A549 (cell line): ENCODE results near the gene IGFBP3. TPM values are rescaled to one million over a fixed set of nuclear protein-coding genes. Genes with fewer than 3 reads are reported as not detected.
A peak's percentile ranks its signal among the peaks of the same experiment; 100 is the strongest.

Experiments used
- ATAC-seq, 2 experiments: fragments of 200-7000 bp in 1 of 2; fragments of >200 bp in 1 of 2; cut with Nextera tagmentation in 1 of 2; cut with Tn5 transposase in 1 of 2; 3 replicates each; pipeline versions ENCODE4 v1.8.0 to v1.9.1; 2018 to 2020; ENCODE audit warnings: mild to moderate bottlenecking in 1 of 2, moderate library complexity in 1 of 2
- CTCF ChIA-PET: fragments of 300-600 bp; sonication (Branson Sonifier 250); formaldehyde crosslinking; extraction: SDS; loops from one replicate; lab custom pipeline; 2021; ENCODE audit warnings: antibody characterized with exemption, inconsistent platforms; lab: Yijun Ruan, JAX
- POLR2A ChIA-PET: fragments of 350-600 bp; formaldehyde crosslinking; extraction: SDS; loops from one replicate; lab custom pipeline; 2021; ENCODE audit warnings: antibody characterized with exemption, inconsistent platforms; lab: Yijun Ruan, JAX
- DNase-seq, 2 experiments: peaks; one replicate each; pipeline versions ENCODE4 v3.0.0 to v3.0.0-alpha.2; 2011 to 2016; ENCODE audit warnings: low read depth in 1 of 2, low spot score in 1 of 2
- FAIRE-seq: peaks from 2 replicates; lab custom pipeline; 2011; peaks lifted over from hg19 to GRCh38; lab: Jason Lieb, UNC
- H3K27ac ChIP-seq, 2 experiments: fragments of >200 bp; sonication (Bioruptor Twin); formaldehyde crosslinking; 3 replicates each; pipeline ENCODE4 v1.5.1; 2016 to 2017
- H3K4me1 ChIP-seq: fragments of >200 bp; sonication (Bioruptor Twin); formaldehyde crosslinking; 3 replicates; pipeline ENCODE4 v1.6.1; 2016
- H3K4me2 ChIP-seq: fragments of >200 bp; sonication (Bioruptor Twin); formaldehyde crosslinking; 3 replicates; pipeline ENCODE4 v1.6.1; 2016
- H3K4me3 ChIP-seq: fragments of >200 bp; sonication (Bioruptor Twin); formaldehyde crosslinking; 3 replicates; pipeline ENCODE4 v1.5.1; 2016
- H3K9me3 ChIP-seq: fragments of >200 bp; sonication (Bioruptor Twin); formaldehyde crosslinking; 3 replicates; pipeline ENCODE4 v1.6.1; 2016
- BHLHE40 ChIP-seq: IDR thresholded peaks from 2 replicates; pipeline ENCODE4 v1.6.1; 2012; ENCODE audit warnings: low read depth, low read length, inconsistent platforms
- FOXS1 ChIP-seq: fragments of 250-450 bp; sonication (Bioruptor Pico); IDR thresholded peaks from 2 replicates; pipeline ENCODE4 v1.5.0; 2020; ENCODE audit warnings: mild to moderate bottlenecking, moderate library complexity
- HOXA7 ChIP-seq: fragments of 250-450 bp; sonication (Bioruptor Pico); IDR thresholded peaks from 2 replicates; pipeline ENCODE4 v1.5.0; 2020; ENCODE audit warnings: mild to moderate bottlenecking, moderate library complexity
- JUN ChIP-seq, 2 experiments: fragments of >200 bp; sonication (Bioruptor Twin); formaldehyde crosslinking; IDR thresholded peaks; 2 replicates in 1 of 2; 3 replicates in 1 of 2; pipeline ENCODE4 v1.6.1; 2016 to 2017
- JUNB ChIP-seq: fragments of >200 bp; sonication (Bioruptor Twin); formaldehyde crosslinking; IDR thresholded peaks from 2 replicates; pipeline ENCODE4 v1.6.1; 2016
- MAFK ChIP-seq: fragments of 450-650 bp; IDR thresholded peaks from 2 replicates; pipeline ENCODE4 v1.6.1; 2014; ENCODE audit not compliant: partially characterized antibody
- MAZ ChIP-seq: fragments of 150-350 bp; IDR thresholded peaks from 2 replicates; pipeline ENCODE4 v1.6.1; 2014; ENCODE audit warnings: antibody characterized with exemption, low read depth, low read length, borderline replicate concordance
- POLR2A ChIP-seq: IDR thresholded peaks from 2 replicates; pipeline ENCODE4 v1.6.1; 2012; ENCODE audit warnings: mild to moderate bottlenecking, low read length
- RAD21 ChIP-seq, 2 experiments: fragments of >200 bp in 1 of 2; sonication (Bioruptor Twin) in 1 of 2; formaldehyde crosslinking in 1 of 2; IDR thresholded peaks in 1 of 2; conservative IDR thresholded peaks in 1 of 2; 2 replicates in 1 of 2; 3 replicates in 1 of 2; pipeline ENCODE4 v1.6.1; 2012 to 2018; ENCODE audit warnings: inconsistent platforms in 1 of 2
- RCOR1 ChIP-seq: fragments of 150-350 bp; IDR thresholded peaks from 2 replicates; pipeline ENCODE4 v1.6.1; 2014; ENCODE audit warnings: antibody characterized with exemption, low read length, low read depth
- SREBF2 ChIP-seq: fragments of 450-650 bp; IDR thresholded peaks from 2 replicates; pipeline ENCODE4 v1.6.1; 2014; ENCODE audit warnings: mild to moderate bottlenecking, moderate library complexity
- WGBS: methylation state at CpG from one replicate; pipeline ENCODE4 v1.1.6; 2017; ENCODE audit errors: missing lambda C conversion rate; 5-methylcytosine and 5-hydroxymethylcytosine counted together
- polyA plus RNA-seq, 4 experiments: library from polyadenylated mRNA; depleted of rRNA in 3 of 4; stranded (reverse); fragments of >200 nt; fragmentation: RNase III in 1 of 4; extraction: RNeasy Plus Mini Kit Qiagen cat#74134 plus additional on column Dnase treatment in 1 of 4; gene quantifications; 2 replicates in 3 of 4; 3 replicates in 1 of 4; pipeline ENCODE4 v1.2.3, GENCODE V29; 2011 to 2017
- TF ChIP-seq, protein P1 (sequence below): fragments of >200 bp; sonication (Bioruptor Twin); formaldehyde crosslinking; IDR thresholded peaks from 2 replicates; pipeline ENCODE4 v1.6.1; 2016
- TF ChIP-seq, protein P2 (sequence below): IDR thresholded peaks from 2 replicates; pipeline ENCODE4 v1.6.1; 2012
- TF ChIP-seq, protein P3 (sequence below): IDR thresholded peaks from 2 replicates; pipeline ENCODE4 v1.6.1; 2012; ENCODE audit warnings: low read depth, borderline replicate concordance
- TF ChIP-seq, protein P4 (sequence below): fragments of 250-450 bp; sonication (Bioruptor Pico); IDR thresholded peaks from 2 replicates; pipeline ENCODE4 v1.5.0; 2020; ENCODE audit warnings: low read depth, mild to moderate bottlenecking, moderate library complexity
- TF ChIP-seq, protein P5 (sequence below): fragments of 450-650 bp; IDR thresholded peaks from 2 replicates; pipeline ENCODE4 v1.6.1; 2014; ENCODE audit warnings: antibody characterized with exemption

Gene IGFBP3
- polyA plus RNA-seq, 2 of the 4 experiments (the other 2 are of a cell fraction), result 153 to 291 TPM

DNA sequence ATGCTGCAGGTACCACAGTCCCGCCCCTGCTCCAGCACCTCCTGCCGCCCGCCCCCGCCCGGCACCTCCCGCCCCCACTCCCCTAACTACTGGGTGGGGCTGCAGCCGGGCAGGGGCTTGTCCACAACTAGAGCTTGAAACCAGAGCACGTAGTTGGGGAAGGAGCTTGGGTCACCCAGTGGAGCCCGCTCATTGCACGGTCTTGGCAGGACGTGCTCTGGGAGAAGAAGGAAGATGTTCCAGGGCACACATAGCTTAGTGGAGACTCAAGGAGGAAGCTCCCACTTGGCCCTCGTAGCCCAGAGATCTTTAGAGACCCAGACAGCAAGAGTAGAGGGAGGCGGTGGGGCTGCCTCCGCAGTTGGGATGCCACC is 32.1 kb downstream of the IGFBP3 start:
- WGBS, result 25% methylated on average over 5 of the region's 14 CpGs
- DNase-seq, result peak in 1 of 2 experiments; percentile 43
- H3K4me1 ChIP-seq, result peaks cover 47% of the 10 kb centered on the region
- ATAC-seq, result peak; percentile 48 to 57
- ChIA-PET CTCF (interaction anchor here (0.5 to 7.8 kb wide), 7 partner anchors 11 to 1292 kb away, joined by 3 to 51 read pairs (median 14); partner anchors contain the start of gene IGFBP3), POLR2A (interaction anchor here (2.3 kb wide), 1 partner anchor 32 kb away, joined by 9 read pairs; the partner anchor contains the start of gene IGFBP3)
- peak overlapping the region; percentile 86 to 89 for H3K27ac ChIP-seq
- no peaks in the 10 kb centered on the region for H3K9me3 ChIP-seq
- peak overlapping the region; percentile 97 for H3K4me2 ChIP-seq
- no peak for FAIRE-seq
- no peak for TF ChIP-seq HOXA7 (CRISPR knock-in tag)
- TF ChIP-seq POLR2A, result 0 out of 2 replicates have a peak, but pooled peaks have one; percentile 2
- TF ChIP-seq RCOR1, result no peak
- TF ChIP-seq RAD21 (conservative IDR thresholded peaks at IDR 0.05 in 1 of 2, IDR thresholded peaks at IDR 0.05 in 1 of 2), result no peak
- TF ChIP-seq SREBF2, result no peak
- TF ChIP-seq, protein P1, sequence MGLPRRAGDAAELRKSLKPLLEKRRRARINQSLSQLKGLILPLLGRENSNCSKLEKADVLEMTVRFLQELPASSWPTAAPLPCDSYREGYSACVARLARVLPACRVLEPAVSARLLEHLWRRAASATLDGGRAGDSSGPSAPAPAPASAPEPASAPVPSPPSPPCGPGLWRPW, result no peak
- H3K4me3 ChIP-seq, result peak overlapping the region; percentile 74

DNA sequence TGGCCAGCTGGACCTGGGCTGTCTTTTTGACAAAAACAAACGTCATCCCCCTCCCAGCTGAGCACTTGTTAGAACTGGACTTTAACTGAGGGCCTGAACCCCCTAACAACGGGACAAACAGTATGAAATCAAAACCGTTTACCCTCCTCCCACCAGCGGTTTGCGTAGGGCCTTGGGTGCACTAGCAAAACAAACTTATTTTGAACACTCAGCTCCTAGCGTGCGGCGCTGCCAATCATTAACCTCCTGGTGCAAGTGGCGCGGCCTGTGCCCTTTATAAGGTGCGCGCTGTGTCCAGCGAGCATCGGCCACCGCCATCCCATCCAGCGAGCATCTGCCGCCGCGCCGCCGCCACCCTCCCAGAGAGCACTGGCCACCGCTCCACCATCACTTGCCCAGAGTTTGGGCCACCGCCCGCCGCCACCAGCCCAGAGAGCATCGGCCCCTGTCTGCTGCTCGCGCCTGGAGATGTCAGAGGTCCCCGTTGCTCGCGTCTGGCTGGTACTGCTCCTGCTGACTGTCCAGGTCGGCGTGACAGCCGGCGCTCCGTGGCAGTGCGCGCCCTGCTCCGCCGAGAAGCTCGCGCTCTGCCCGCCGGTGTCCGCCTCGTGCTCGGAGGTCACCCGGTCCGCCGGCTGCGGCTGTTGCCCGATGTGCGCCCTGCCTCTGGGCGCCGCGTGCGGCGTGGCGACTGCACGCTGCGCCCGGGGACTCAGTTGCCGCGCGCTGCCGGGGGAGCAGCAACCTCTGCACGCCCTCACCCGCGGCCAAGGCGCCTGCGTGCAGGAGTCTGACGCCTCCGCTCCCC is 32.7 kb downstream of the IGFBP3 start, which contains the start of gene IGFBP1:
IGFBP1 (plus strand) TSS at position 304 of the 808 bp plus-strand sequence; CDS start at position 469, 165 bp downstream.
- ChIA-PET POLR2A (interaction anchor here (2.3 kb wide), 1 partner anchor 33 kb away, joined by 9 read pairs; the partner anchor contains the start of gene IGFBP3), CTCF (interaction anchor here (0.6 to 7.8 kb wide), 7 partner anchors 12 to 1292 kb away, joined by 3 to 51 read pairs (median 14); partner anchors contain the start of gene IGFBP3)
- WGBS, result 1% methylated on average over 14 of the region's 73 CpGs
- TF ChIP-seq, protein P2, sequence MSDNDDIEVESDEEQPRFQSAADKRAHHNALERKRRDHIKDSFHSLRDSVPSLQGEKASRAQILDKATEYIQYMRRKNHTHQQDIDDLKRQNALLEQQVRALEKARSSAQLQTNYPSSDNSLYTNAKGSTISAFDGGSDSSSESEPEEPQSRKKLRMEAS, result peak; percentile 66
- TF ChIP-seq RCOR1 (no peak), MAFK (no peak), BHLHE40 (no peak), MAZ (no peak), JUN (IDR thresholded peaks at IDR 0.05) (no peak), POLR2A (peak; percentile 22; the same call in 1 of the 2 replicates)
- TF ChIP-seq, protein P3, sequence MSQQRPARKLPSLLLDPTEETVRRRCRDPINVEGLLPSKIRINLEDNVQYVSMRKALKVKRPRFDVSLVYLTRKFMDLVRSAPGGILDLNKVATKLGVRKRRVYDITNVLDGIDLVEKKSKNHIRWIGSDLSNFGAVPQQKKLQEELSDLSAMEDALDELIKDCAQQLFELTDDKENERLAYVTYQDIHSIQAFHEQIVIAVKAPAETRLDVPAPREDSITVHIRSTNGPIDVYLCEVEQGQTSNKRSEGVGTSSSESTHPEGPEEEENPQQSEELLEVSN, result 0 out of 2 replicates have a peak, but pooled peaks have one; percentile 53
- TF ChIP-seq, protein P4, sequence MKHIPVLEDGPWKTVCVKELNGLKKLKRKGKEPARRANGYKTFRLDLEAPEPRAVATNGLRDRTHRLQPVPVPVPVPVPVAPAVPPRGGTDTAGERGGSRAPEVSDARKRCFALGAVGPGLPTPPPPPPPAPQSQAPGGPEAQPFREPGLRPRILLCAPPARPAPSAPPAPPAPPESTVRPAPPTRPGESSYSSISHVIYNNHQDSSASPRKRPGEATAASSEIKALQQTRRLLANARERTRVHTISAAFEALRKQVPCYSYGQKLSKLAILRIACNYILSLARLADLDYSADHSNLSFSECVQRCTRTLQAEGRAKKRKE (CRISPR knock-in tag), result 0 out of 2 replicates have a peak, but pooled peaks have one; percentile 36
- H3K4me1 ChIP-seq, result peaks cover 50% of the 10 kb centered on the region
- ATAC-seq (peak; percentile 74 to 77), FAIRE-seq (no peak), DNase-seq (peak in 1 of 2 experiments; percentile 40)
- H3K9me3 ChIP-seq, result no peaks in the 10 kb centered on the region
- H3K27ac ChIP-seq, result peak within 1 kb of the TSS; percentile 86 to 89
- H3K4me2 ChIP-seq, result peak within 1 kb of the TSS; percentile 97
- H3K4me3 ChIP-seq, result peak within 1 kb of the TSS; percentile 74

DNA sequence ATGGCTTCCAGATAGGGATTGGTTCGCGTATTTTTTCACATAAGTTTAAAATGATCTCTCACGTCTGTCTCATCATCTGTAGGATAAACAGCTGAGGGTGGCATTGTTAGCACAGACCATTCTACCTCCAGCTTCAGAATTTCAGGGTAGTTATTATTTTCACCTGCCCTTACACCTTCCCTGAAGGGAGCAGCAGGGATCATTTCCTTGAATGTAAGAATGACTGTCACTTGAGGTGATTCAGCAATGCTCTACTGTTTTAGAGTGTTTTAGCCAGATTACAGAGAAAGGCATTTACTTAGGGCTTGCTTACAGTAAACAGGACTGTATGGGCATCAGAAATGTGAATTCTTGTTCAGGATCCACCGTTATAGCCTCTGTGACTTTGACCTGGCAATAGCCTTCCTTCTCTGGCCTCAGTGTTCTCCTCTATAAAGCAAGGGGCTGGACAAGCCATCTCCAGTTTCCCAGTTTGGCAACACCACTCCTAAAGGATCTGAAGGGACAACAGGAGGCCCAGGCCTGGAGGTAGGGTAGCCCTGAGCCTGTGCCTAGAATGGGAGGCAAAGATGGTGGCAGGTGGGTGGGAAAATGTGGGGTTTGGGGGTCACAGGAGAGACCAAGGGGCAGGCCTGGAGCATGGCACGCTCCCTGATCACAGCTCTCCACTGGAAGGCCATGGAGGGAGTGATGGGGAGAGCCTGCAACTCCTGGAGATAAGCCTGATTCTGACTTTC is 34.0 kb downstream of the IGFBP3 start:
- FAIRE-seq (no peak), ATAC-seq (no peak)
- no peak overlapping the region; the same call in 2 of the 3 replicates for H3K4me3 ChIP-seq

More for the DNA sequence above, 34.0 kb downstream of the IGFBP3 start:
- CTCF ChIA-PET, result interaction anchor here (7.8 kb wide), 1 partner anchor 35 kb away, joined by 51 read pairs; the partner anchor contains the start of gene IGFBP3
- Histone ChIP-seq H3K4me1 (peaks cover 63% of the 10 kb centered on the region), H3K4me2 (peak overlapping the region; percentile 97), H3K27ac (peak overlapping the region; percentile 86 to 89), H3K9me3 (no peaks in the 10 kb centered on the region)
- POLR2A ChIA-PET, result interaction anchor here (2.3 kb wide), 1 partner anchor 34 kb away, joined by 9 read pairs; the partner anchor contains the start of gene IGFBP3
- 89% methylated on average over 5 of the region's 5 CpGs for WGBS
- TF ChIP-seq FOXS1 (CRISPR knock-in tag) (no peak), JUNB (no peak)
- TF ChIP-seq, protein P5, sequence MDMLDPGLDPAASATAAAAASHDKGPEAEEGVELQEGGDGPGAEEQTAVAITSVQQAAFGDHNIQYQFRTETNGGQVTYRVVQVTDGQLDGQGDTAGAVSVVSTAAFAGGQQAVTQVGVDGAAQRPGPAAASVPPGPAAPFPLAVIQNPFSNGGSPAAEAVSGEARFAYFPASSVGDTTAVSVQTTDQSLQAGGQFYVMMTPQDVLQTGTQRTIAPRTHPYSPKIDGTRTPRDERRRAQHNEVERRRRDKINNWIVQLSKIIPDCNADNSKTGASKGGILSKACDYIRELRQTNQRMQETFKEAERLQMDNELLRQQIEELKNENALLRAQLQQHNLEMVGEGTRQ, result no peak
- DNase-seq, result no peak
